HCT116 (cell line): Measurements from ENCODE around the gene PPFIA1. TPM values are rescaled to one million over a fixed set of nuclear protein-coding genes. Genes with fewer than 3 reads are reported as not detected.

ENCODE experiments used
- ATAC-seq: fragments of 200-7000 bp; cut with Tn5 transposase; 2 replicates; pipeline ENCODE4 v1.9.1; 2020; ENCODE audit warnings: mild to moderate bottlenecking, moderate library complexity
- BruUV-seq: library from RNA; stranded (reverse); fragments of 400-500 nt; replicated peaks from 2 replicates; lab custom pipeline; 2021; lab: Mats Ljungman, UMichigan
- CTCF ChIA-PET: fragments of 300-600 bp; sonication (Branson Sonifier 250); formaldehyde crosslinking; loops from one replicate; lab custom pipeline; 2021; ENCODE audit warnings: antibody characterized with exemption; lab: Charles Lee
- POLR2A ChIA-PET: fragments of 300-600, 350-600 bp; sonication (Branson Sonifier 250); formaldehyde crosslinking; loops from one replicate; lab custom pipeline; 2021; ENCODE audit warnings: antibody characterized with exemption; lab: Charles Lee
- RAD21 ChIA-PET, 2 experiments: fragments of 300-600 bp; sonication (Branson Sonifier 250); formaldehyde crosslinking; loops; one replicate each; lab custom pipeline; 2023; ENCODE audit warnings: low total read pairs in 2 of 2; ENCODE audit not compliant: uncharacterized antibody in 2 of 2, unreplicated experiment in 2 of 2, low non-redundant PET in 1 of 2; lab: Charles Lee
- DNase-seq: peaks from one replicate; pipeline ENCODE4 v3.0.0-alpha.2; 2010; ENCODE audit warnings: low read depth, low spot score
- H2AFZ ChIP-seq: fragments of 200-600 bp; shearing (Covaris generic), sonication (generic); 2 replicates; pipeline ENCODE4 v1.6.1; 2017; ENCODE audit warnings: low read depth, mixed run types, mixed read lengths, antibody characterized with exemption, low read length; ENCODE audit not compliant: poor library complexity, severe bottlenecking
- H3K27ac ChIP-seq: 2 replicates; pipeline ENCODE4 v1.5.1; 2012; ENCODE audit warnings: low read depth, low read length
- H3K27me3 ChIP-seq: fragments of 200-600 bp; sonication (generic); 2 replicates; pipeline ENCODE4 v1.6.1; 2016; ENCODE audit warnings: mixed run types, low read length, mixed read lengths; ENCODE audit not compliant: insufficient read depth
- H3K36me3 ChIP-seq, 2 experiments: fragments of 200-500 bp in 1 of 2; fragments of 200-600 bp in 1 of 2; sonication (Bioruptor generic) in 1 of 2; sonication (generic) in 1 of 2; 2 replicates each; pipeline versions ENCODE4 v1.5.1 to v1.6.1; 2014 to 2016; ENCODE audit warnings: low read length in 2 of 2, inconsistent platforms in 1 of 2, mixed read lengths in 1 of 2, mixed run types in 1 of 2; ENCODE audit not compliant: insufficient read depth in 2 of 2, control insufficient read depth in 1 of 2
- H3K4me1 ChIP-seq, 2 experiments: fragments of 200-600 bp in 1 of 2; sonication (generic) in 1 of 2; 2 replicates each; pipeline versions ENCODE4 v1.5.1 to v1.6.1; 2012 to 2017; ENCODE audit warnings: low read length in 2 of 2, inconsistent platforms in 1 of 2, mild to moderate bottlenecking in 1 of 2, mixed read lengths in 1 of 2, mixed run types in 1 of 2, moderate library complexity in 1 of 2; ENCODE audit not compliant: insufficient read depth in 2 of 2, control insufficient read depth in 1 of 2
- H3K4me2 ChIP-seq: fragments of 200-600 bp; sonication (generic); 2 replicates; pipeline ENCODE4 v1.6.1; 2017; ENCODE audit warnings: mixed run types, low read length, mixed read lengths
- H3K4me3 ChIP-seq, 2 experiments: fragments of 200-600 bp in 1 of 2; sonication (generic) in 1 of 2; replicated peaks in 1 of 2; 2 replicates each; pipeline ENCODE4 v1.5.1; 2011 to 2016; ENCODE audit warnings: low read length in 2 of 2, control low read depth in 1 of 2, low read depth in 1 of 2, mild to moderate bottlenecking in 1 of 2, mixed read lengths in 1 of 2, mixed run types in 1 of 2
- H3K79me2 ChIP-seq: fragments of 200-600 bp; sonication (generic); 2 replicates; pipeline ENCODE4 v1.6.1; 2017; ENCODE audit warnings: mild to moderate bottlenecking, mixed run types, low read length, moderate library complexity, mixed read lengths; ENCODE audit not compliant: insufficient read depth
- H3K9ac ChIP-seq: fragments of 200-600 bp; sonication (generic); 2 replicates; pipeline ENCODE4 v1.6.1; 2016; ENCODE audit warnings: low read length, mixed read lengths
- H3K9me2 ChIP-seq: fragments of 200-600 bp; sonication (generic), shearing (Covaris generic); 2 replicates; pipeline ENCODE4 v1.6.1; 2017; ENCODE audit warnings: mixed run types, mild to moderate bottlenecking, moderate library complexity; ENCODE audit not compliant: insufficient read depth
- H3K9me3 ChIP-seq, 2 experiments: fragments of 200-500 bp in 1 of 2; fragments of 200-600 bp in 1 of 2; sonication (Bioruptor generic) in 1 of 2; sonication (generic) in 1 of 2; 2 replicates each; pipeline ENCODE4 v1.6.1; 2014 to 2017; ENCODE audit warnings: low read length in 2 of 2, mixed read lengths in 2 of 2, inconsistent platforms in 1 of 2, low read depth in 1 of 2, mild to moderate bottlenecking in 1 of 2, mixed run types in 1 of 2, moderate library complexity in 1 of 2; ENCODE audit not compliant: control insufficient read depth in 1 of 2, insufficient read depth in 1 of 2
- H4K20me1 ChIP-seq: fragments of 200-600 bp; sonication (generic), shearing (Covaris generic); 2 replicates; pipeline ENCODE4 v1.6.1; 2017; ENCODE audit warnings: mixed run types, mild to moderate bottlenecking, moderate library complexity; ENCODE audit not compliant: insufficient read depth
- ELF1 ChIP-seq: IDR thresholded peaks from 2 replicates; pipeline ENCODE4 v1.6.1; 2012; ENCODE audit warnings: low read depth, borderline replicate concordance
- EZH2 ChIP-seq: fragments of 200-600 bp; sonication (generic); IDR thresholded peaks from 2 replicates; pipeline ENCODE4 v1.6.1; 2017; ENCODE audit warnings: antibody characterized with exemption, mixed run types
- EZH2phosphoT487 ChIP-seq: fragments of 200-600 bp; IDR thresholded peaks from 2 replicates; pipeline ENCODE4 v1.6.1; 2018; ENCODE audit warnings: antibody characterized with exemption, borderline replicate concordance
- JUND ChIP-seq: IDR thresholded peaks from 2 replicates; pipeline ENCODE4 v1.6.1; 2012
- SIN3A ChIP-seq: IDR thresholded peaks from 2 replicates; pipeline ENCODE4 v1.6.1; 2012; ENCODE audit warnings: low read depth
- SP1 ChIP-seq: IDR thresholded peaks from 2 replicates; pipeline ENCODE4 v1.6.1; 2012; ENCODE audit warnings: low read depth
- SRF ChIP-seq: IDR thresholded peaks from 2 replicates; pipeline ENCODE4 v1.6.1; 2012; ENCODE audit warnings: low read depth
- YY1 ChIP-seq: IDR thresholded peaks from 2 replicates; pipeline ENCODE4 v1.6.1; 2011; ENCODE audit warnings: low read length, low read depth, moderate library complexity, mild to moderate bottlenecking; ENCODE audit not compliant: insufficient replicate concordance; ENCODE audit errors: extremely low read depth
- ZFX ChIP-seq: fragments of 450-650 bp; IDR thresholded peaks from 2 replicates; pipeline ENCODE4 v1.6.1; 2017
- ZNF274 ChIP-seq: fragments of 200-500 bp; sonication (Bioruptor generic); IDR thresholded peaks from 2 replicates; pipeline ENCODE4 v1.6.1; 2014; ENCODE audit warnings: mild to moderate bottlenecking, low read depth, low read length, inconsistent platforms
- intact Hi-C: fragments of 100-400 bp; cut with micrococcal nuclease; formaldehyde crosslinking; loops from 2 replicates; pipeline ENCODE4 v1.10.0; 2022
- total RNA-seq: library from RNA; stranded (reverse); gene quantifications from one replicate; pipeline ENCODE4 v1.2.1, GENCODE V29; 2021; ENCODE audit not compliant: unreplicated experiment
- TF ChIP-seq, protein P1 (sequence below): IDR thresholded peaks from 2 replicates; pipeline ENCODE4 v1.6.1; 2012
- TF ChIP-seq, protein P2 (sequence below), 3 experiments: fragments of 200-600 bp in 1 of 3; sonication (generic) in 1 of 3; IDR thresholded peaks in 2 of 3; conservative IDR thresholded peaks in 1 of 3; 2 replicates each; pipeline ENCODE4 v1.5.1; 2012 to 2017; ENCODE audit warnings: low read depth in 2 of 3, low read length in 2 of 3, antibody characterized with exemption in 1 of 3, borderline replicate concordance in 1 of 3, control low read depth in 1 of 3, mild to moderate bottlenecking in 1 of 3, mixed read lengths in 1 of 3, mixed run types in 1 of 3, moderate library complexity in 1 of 3; ENCODE audit not compliant: insufficient read depth in 1 of 3

Gene PPFIA1
- total RNA-seq, 1 experiment from 2014 or later: 48.6 TPM

DNA sequence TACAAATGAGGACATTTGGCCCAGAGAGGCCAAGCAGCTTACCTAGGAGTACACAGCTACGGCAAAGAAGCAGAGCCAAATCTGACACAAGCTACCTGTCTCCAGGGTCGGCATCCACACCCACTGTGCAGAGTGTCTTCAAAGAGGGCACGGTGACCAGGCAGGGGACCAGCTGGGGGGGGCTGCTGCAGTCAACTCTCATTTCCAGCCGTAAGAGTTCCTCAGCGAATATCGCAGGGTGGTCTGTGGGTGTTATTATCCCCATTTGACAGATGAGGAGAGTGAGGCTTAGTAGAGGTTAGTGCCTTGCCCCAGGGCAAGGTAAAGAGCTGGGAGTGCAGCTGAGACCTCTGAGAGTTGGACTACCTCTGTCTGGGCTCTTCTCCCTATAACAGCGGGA, 7.1 kb upstream of the PPFIA1 start:
- CTCF ChIA-PET: no interaction called here
- no peaks in the 10 kb centered on the region for H3K27me3 ChIP-seq
- no peaks in the 10 kb centered on the region for H3K36me3 ChIP-seq
- DNase-seq (no peak), ATAC-seq (no peak)
- intact Hi-C loops: no loop called here
- no peaks in the 10 kb centered on the region for H3K9me2 ChIP-seq
- RAD21 ChIA-PET: no interaction called here
- H3K4me2 ChIP-seq: no peak overlapping the region
- no peak overlapping the region for H3K27ac ChIP-seq
- TF ChIP-seq ZFX (no peak), ELF1 (no peak), ZNF274 (no peak), JUND (no peak), EZH2 (no peak), SRF (no peak), SIN3A (no peak), SP1 (no peak), YY1 (no peak), EZH2phosphoT487 (no peak)
- TF ChIP-seq, protein P1, sequence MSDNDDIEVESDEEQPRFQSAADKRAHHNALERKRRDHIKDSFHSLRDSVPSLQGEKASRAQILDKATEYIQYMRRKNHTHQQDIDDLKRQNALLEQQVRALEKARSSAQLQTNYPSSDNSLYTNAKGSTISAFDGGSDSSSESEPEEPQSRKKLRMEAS: no peak
- TF ChIP-seq, protein P2, sequence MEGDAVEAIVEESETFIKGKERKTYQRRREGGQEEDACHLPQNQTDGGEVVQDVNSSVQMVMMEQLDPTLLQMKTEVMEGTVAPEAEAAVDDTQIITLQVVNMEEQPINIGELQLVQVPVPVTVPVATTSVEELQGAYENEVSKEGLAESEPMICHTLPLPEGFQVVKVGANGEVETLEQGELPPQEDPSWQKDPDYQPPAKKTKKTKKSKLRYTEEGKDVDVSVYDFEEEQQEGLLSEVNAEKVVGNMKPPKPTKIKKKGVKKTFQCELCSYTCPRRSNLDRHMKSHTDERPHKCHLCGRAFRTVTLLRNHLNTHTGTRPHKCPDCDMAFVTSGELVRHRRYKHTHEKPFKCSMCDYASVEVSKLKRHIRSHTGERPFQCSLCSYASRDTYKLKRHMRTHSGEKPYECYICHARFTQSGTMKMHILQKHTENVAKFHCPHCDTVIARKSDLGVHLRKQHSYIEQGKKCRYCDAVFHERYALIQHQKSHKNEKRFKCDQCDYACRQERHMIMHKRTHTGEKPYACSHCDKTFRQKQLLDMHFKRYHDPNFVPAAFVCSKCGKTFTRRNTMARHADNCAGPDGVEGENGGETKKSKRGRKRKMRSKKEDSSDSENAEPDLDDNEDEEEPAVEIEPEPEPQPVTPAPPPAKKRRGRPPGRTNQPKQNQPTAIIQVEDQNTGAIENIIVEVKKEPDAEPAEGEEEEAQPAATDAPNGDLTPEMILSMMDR (IDR thresholded peaks at IDR 0.05 in 2 of 3, conservative IDR thresholded peaks at IDR 0.05 in 1 of 3; ENCODE audit: borderline replicate concordance in 1 of 3, insufficient read depth in 1 of 3, low read depth in 2 of 3, low read length in 2 of 3): no peak
- POLR2A ChIA-PET: no interaction called here
- no peaks in the 10 kb centered on the region for H3K4me1 ChIP-seq
- H4K20me1 ChIP-seq: no peaks in the 10 kb centered on the region
- no peak overlapping the region for H3K9ac ChIP-seq
- H3K4me3 ChIP-seq: no peak overlapping the region
- H3K79me2 ChIP-seq: no peaks in the 10 kb centered on the region
- BruUV-seq: no TSS peak
- no peaks in the 10 kb centered on the region for H3K9me3 ChIP-seq
- no peak overlapping the region for H2AFZ ChIP-seq
